Stimulated activated naive CD8-positive, alpha-beta T cell treated with anti-CD3 and anti-CD28 coated beads, Interleukin-15, amount 100 ng/mL, for 72 hours (primary cell): ENCODE results near the gene SUPT20HL2.

ENCODE experiments used
- ATAC-seq: fragments of 150-1000 bp; cut with Tn5 transposase; 2 replicates; pipeline ENCODE4 v1.10.0; 2021; ENCODE audit warnings: mild to moderate bottlenecking, moderate library complexity
- DNase-seq, 2 donors: peaks; one replicate each; pipeline ENCODE4 v3.0.0; 2021 to 2022
- H3K27ac Mint-ChIP-seq, 2 donors: one replicate each; pipeline ENCODE4 v1.8.0; 2022; ENCODE audit warnings: mild to moderate bottlenecking in 2 of 2, mixed read lengths in 2 of 2, moderate library complexity in 2 of 2
- H3K27me3 Mint-ChIP-seq: one replicate; pipeline ENCODE4 v1.8.0; 2022; ENCODE audit warnings: mixed read lengths
- H3K4me1 Mint-ChIP-seq: one replicate; pipeline ENCODE4 v1.8.0; 2022; ENCODE audit warnings: mild to moderate bottlenecking, mixed read lengths
- H3K4me3 Mint-ChIP-seq, 2 donors: one replicate each; pipeline ENCODE4 v1.8.0; 2022; ENCODE audit warnings: mild to moderate bottlenecking in 2 of 2, mixed read lengths in 2 of 2, moderate library complexity in 1 of 2
- H3K9me3 Mint-ChIP-seq, 2 donors: one replicate each; pipeline ENCODE4 v1.8.0; 2022; ENCODE audit warnings: mixed read lengths in 2 of 2

SUPT20HL2 gene

DNA sequence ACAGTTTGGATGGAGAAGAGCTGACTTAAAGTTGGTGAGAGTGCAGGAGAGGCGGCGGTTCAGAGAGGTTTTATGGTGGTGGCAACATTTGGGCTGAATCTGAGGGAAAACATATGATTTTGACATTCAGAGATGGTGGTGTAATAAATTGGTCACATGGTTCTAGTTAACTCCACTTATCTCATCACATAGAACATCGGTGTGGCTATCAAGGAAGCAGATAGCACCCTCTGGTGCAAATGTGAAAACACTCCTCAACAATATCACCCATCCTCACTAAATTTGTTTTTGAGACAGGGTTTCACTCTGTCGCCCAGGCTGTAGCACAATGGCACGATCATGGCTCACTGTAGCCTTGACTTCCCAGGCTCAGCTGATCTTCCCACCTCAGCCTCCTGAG lies 28.8 kb downstream of the SUPT20HL2 start:
- no peak for ATAC-seq
- H3K27me3 Mint-ChIP-seq: peaks cover 9% of the 10 kb centered on the region
- DNase-seq: no peak
- no peak overlapping the region for H3K4me3 Mint-ChIP-seq
- H3K9me3 Mint-ChIP-seq: no peaks in the 10 kb centered on the region
- no peak overlapping the region for H3K27ac Mint-ChIP-seq
- H3K4me1 Mint-ChIP-seq: no peaks in the 10 kb centered on the region

DNA sequence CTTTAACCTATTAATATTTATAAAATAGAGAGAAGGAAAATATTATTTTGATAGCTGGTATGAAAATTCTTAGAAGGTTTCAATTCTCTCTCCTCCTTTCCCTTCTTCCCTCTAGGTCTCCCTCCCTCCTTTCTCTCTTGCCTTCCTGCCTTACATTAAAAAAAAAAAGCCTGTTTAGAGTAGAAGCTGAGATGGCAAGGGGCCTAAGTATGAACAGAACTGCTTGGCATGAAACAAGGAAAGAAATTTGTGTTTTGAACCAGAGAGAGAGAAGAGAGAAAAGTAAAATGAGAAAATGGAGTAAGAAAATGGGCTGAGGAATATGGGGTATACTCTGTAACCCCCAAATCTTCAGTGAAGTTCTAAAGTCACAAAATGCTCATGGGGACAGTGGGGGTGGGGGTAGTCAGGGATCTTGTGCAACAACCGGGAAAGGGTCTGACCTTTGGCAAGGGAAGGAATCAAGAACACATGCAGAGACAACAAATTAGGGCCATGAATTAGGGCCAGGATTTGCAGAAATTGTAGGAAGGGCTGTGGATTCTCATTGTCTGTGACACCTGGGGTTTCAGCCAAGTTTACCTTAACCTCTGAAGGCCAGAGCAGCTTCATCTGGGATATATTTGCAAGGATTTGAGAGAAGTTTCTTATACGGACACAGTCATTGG lies 30.6 kb downstream of the SUPT20HL2 start:
- H3K4me3 Mint-ChIP-seq: no peak overlapping the region
- DNase-seq (no peak), ATAC-seq (no peak)
- H3K4me1 Mint-ChIP-seq: no peaks in the 10 kb centered on the region
- H3K9me3 Mint-ChIP-seq: no peaks in the 10 kb centered on the region
- H3K27ac Mint-ChIP-seq: no peak overlapping the region
- peaks cover 9% of the 10 kb centered on the region for H3K27me3 Mint-ChIP-seq

DNA sequence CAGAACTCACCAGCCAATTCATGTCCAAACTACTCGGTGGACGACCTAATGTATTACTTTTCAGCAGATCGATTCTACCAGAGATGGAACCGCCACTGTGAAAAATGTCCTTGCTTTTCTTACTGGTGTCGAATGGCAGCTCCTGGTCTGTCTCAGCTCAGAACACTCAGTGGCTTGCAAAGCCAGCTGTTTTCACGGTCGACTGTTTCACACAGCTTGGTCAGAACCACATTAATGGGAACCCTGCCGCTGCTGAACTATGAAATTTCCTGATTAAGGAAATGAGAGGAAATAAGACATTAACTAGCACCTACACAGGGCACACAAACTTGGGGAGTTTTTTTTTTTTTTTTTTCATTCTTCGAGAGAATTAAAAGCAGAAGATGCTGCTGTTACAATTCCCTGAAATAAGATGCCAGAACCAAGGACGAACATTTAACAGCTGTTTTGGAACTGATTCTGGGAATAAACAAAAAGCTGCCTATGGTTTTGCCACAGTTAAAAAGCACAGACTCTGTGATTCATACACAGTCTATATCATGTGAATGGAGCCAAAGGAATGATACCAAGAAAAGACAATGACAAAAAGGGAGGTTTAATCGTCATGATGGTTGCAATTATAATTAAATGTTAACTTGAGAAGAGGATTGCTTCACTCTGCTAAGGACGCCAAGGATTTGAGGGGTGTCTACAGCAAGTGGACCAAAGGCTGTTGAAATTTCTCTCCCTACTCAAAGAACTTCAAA lies 31.3 kb downstream of the SUPT20HL2 start:
- H3K9me3 Mint-ChIP-seq: no peaks in the 10 kb centered on the region
- H3K27ac Mint-ChIP-seq: no peak overlapping the region
- ATAC-seq (no peak), DNase-seq (no peak)
- H3K27me3 Mint-ChIP-seq: peaks cover 9% of the 10 kb centered on the region
- H3K4me1 Mint-ChIP-seq: no peaks in the 10 kb centered on the region
- H3K4me3 Mint-ChIP-seq: no peak overlapping the region

DNA sequence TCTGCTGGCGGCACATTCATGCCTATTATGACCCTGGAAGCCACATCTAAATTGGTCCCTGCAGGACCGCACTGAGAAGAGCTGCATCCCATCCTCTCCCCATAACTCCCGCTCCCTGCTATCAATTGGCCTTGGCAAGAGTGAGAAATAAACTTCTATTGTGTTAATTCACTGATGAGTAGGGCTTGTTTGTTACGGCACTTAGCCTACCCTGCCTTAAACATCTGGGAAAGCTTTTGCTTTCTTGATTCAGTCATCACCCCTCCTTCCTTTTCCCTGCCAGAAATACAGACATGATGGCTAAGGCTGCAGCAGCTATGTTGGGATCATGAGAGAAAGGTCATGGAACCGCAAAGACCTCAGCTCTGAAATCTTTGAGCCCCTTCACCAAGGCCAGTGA lies 36.5 kb downstream of the SUPT20HL2 start:
- DNase-seq (no peak), ATAC-seq (no peak)
- Mint-ChIP-seq H3K27me3 (peaks cover 9% of the 10 kb centered on the region), H3K9me3 (no peaks in the 10 kb centered on the region), H3K4me3 (no peak overlapping the region), H3K4me1 (no peaks in the 10 kb centered on the region), H3K27ac (peak overlapping the region in 1 of 2 donors; percentile 59)

DNA sequence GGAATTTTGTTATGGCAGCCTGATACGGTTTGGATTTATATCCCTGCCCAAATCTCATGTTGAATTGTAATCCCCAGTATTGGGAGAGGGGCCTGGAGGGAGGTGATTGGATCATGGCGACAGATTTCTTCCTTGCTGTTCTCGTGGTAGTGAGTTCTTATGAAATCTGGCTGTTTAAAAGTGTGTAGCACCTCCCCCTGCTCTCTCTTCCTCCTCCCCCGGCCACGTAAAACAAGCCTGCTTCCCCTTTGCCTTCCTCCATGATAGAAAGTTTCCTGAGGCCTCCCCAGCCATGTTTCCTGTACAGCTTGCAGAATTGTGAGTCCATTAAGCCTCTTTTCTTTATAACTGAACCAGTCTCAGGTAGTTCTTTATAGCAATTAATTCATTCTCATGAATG lies 37.9 kb downstream of the SUPT20HL2 start:
- Mint-ChIP-seq H3K27me3 (peaks cover 6% of the 10 kb centered on the region), H3K4me1 (no peaks in the 10 kb centered on the region), H3K27ac (no peak overlapping the region), H3K9me3 (no peaks in the 10 kb centered on the region), H3K4me3 (no peak overlapping the region)
- DNase-seq: no peak
- ATAC-seq: no peak

DNA sequence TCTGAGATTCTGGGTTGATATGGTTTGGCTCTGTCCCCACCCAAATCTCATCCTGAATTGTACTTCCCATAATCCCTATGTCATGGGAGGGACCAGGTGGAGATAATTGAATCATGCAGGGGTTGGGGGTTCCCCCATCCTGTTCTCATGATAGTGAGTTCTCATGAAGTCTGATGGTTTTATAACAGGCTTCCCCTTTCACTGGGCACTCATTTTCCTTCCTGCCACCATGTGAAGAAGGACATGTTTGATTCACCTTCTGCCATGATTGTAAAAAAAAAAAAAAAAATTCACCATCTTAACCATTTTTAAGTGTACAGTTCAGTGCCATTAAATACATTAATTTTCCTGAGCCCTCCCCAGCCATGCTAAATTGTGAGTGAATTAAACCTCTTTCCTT lies 42.6 kb downstream of the SUPT20HL2 start:
- H3K27ac Mint-ChIP-seq: no peak overlapping the region
- DNase-seq (no peak), ATAC-seq (no peak)
- H3K27me3 Mint-ChIP-seq: no peaks in the 10 kb centered on the region
- H3K4me1 Mint-ChIP-seq: no peaks in the 10 kb centered on the region
- H3K4me3 Mint-ChIP-seq: no peak overlapping the region
- H3K9me3 Mint-ChIP-seq: no peaks in the 10 kb centered on the region

DNA sequence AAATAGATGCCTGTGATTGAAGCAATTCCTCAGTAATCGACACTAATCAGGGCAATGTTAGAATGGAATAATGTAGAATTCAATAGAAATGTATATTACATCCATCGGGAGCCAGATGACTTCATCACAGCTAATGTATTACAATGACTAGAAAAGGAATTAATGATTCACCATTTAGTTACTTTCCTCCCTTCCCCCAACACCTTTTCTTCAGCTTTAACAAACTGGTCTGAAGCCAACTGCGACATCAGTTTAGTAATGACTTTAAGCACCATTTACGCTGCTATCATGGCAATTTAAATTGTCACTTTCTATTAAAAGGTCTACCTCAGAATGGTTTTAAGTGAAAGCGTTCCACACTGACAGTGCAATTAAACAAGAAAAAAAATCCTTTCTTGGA lies 45.1 kb downstream of the SUPT20HL2 start:
- Mint-ChIP-seq H3K4me3 (no peak overlapping the region), H3K27me3 (no peaks in the 10 kb centered on the region)

DNA sequence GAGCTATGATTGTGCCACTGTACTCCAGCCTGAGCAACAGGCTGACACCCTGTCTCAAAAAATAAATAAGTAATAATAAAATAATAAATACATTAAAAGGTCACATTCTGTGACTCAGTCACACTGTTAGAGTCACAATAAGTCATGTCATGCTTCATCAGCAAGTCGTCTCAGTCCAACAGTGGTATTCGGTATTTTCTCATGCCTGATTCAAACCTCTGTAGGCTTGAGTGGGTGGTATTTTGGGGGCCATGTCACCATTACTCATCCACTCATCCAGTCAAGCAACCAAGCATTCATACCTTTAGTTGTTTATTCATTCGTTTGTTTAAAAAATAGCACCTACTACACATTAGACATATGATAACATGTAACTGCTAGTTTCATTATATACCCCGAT lies 46.9 kb downstream of the SUPT20HL2 start:
- no peak for DNase-seq
- no peak for ATAC-seq
- H3K27me3 Mint-ChIP-seq: no peaks in the 10 kb centered on the region
- H3K4me1 Mint-ChIP-seq: peaks cover 8% of the 10 kb centered on the region
- no peak overlapping the region for H3K27ac Mint-ChIP-seq
- H3K4me3 Mint-ChIP-seq: no peak overlapping the region
- H3K9me3 Mint-ChIP-seq: no peaks in the 10 kb centered on the region

More for the DNA sequence above, 45.1 kb downstream of the SUPT20HL2 start:
- no peaks in the 10 kb centered on the region for H3K9me3 Mint-ChIP-seq
- no peak for ATAC-seq
- H3K27ac Mint-ChIP-seq: no peak overlapping the region
- DNase-seq: no peak
- peaks cover 8% of the 10 kb centered on the region for H3K4me1 Mint-ChIP-seq

DNA sequence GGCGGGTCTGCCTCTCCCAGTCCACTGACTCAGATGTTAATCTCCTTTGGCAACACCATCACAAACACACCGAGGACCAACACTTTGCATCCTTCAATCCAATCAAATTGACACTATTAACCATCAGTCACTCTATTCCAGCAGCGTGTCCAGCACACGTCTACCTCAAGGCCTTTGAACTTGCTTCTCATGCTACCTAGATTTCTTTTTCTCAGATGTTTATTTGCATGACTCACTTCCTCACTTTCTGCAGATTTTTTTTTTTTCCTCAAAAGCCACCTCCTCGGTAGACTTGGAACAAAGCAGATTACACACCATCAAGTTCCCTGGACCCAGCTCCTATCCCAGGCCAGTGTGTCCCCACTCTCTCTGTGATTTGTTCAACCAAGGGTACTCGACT lies 49.5 kb downstream of the SUPT20HL2 start:
- DNase-seq (no peak), ATAC-seq (no peak)
- Mint-ChIP-seq H3K4me3 (no peak overlapping the region), H3K27me3 (no peaks in the 10 kb centered on the region), H3K27ac (no peak overlapping the region), H3K9me3 (no peaks in the 10 kb centered on the region), H3K4me1 (peaks cover 18% of the 10 kb centered on the region)

DNA sequence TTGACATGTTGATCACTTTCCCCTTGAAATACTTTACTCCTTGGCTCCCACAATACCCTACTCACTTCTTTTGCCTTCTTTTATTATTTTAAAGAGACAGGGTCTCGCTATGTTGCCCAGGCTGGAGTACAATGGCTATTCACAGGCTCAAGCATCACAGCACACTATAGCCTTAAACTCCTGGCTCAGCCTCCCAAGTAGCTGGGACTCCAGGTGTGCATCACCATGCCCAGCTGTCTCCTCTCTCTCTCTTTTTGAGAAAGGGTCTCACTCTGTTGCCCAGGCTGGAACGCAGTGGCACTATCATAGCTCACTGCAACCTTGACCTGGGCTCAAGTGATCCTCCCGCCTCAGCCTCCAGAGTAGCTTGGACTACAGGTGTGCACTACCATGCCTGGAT lies 51.6 kb downstream of the SUPT20HL2 start:
- Mint-ChIP-seq H3K4me3 (no peak overlapping the region), H3K27me3 (no peaks in the 10 kb centered on the region), H3K27ac (no peak overlapping the region), H3K9me3 (no peaks in the 10 kb centered on the region), H3K4me1 (peaks cover 18% of the 10 kb centered on the region)
- ATAC-seq (no peak), DNase-seq (no peak)
